Adipose tissue (tissue), 3 donors: Measurements from ENCODE around the gene PDCD1. TPM values are rescaled to one million over a fixed set of nuclear protein-coding genes. Genes with fewer than 3 reads are reported as not detected.
"Not testable (repeated sequence)": the region's sequence is repeated elsewhere in the genome, so short reads cannot be mapped to it uniquely, and the experiment has no call there.

Source experiments
- H3K27ac ChIP-seq: one replicate; pipeline ENCODE4 v1.5.1; 2013; ENCODE audit warnings: low read depth, low read length
- WGBS, 3 donors: extraction: QIAGEN DNeasy Blood & Tissue Kit; methylation state at CpG; one replicate each; pipeline ENCODE4 v1.1.7; 2013; 5-methylcytosine and 5-hydroxymethylcytosine counted together
- polyA plus RNA-seq, 3 donors: library from polyadenylated mRNA; stranded (reverse); fragments of 200-250 nt; gene quantifications; one replicate each; pipeline ENCODE4 v1.2.3, GENCODE V29; 2013
- donor health status: healthy with polysubstance abuse.
- donor health status: Bipolar disorder and iron deficiency.
- donor health status: healthy.

PDCD1 gene
- under 1 TPM; 0.07 to 0.73 (median 0.45) TPM for polyA plus RNA-seq

- no peak within 1 kb of the TSS for H3K27ac ChIP-seq
- WGBS, 3 donors: 59 to 68% (median 65%) methylated on average over 24 to 28 of the region's 28 CpGs
Observed at GRCh38 chr2:241858206-241859016, at the start of gene PDCD1. TSS of gene PDCD1 (minus strand) at chr2:241858894. CDS start at chr2:241858838, 56 bp downstream.

GRCh38 chr2:241907831-241908230 lies 49.1 kb upstream of the PDCD1 start:
- 96% methylated on average over 7 of the region's 7 CpGs for WGBS, 3 donors
- H3K27ac ChIP-seq: not testable (repeated sequence)

- 53 to 92% (median 88%) methylated on average over 18 of the region's 18 CpGs for WGBS, 3 donors
- H3K27ac ChIP-seq: no peak overlapping the region
Observed at GRCh38 chr2:241906826-241907570, 48.3 kb upstream of the PDCD1 start.

- not testable (repeated sequence) for H3K27ac ChIP-seq
- 33 to 96% (median 95%) methylated on average over 5 of the region's 5 CpGs for WGBS, 3 donors
Observed at GRCh38 chr2:241906378-241906770, 47.7 kb upstream of the PDCD1 start.

GRCh38 chr2:241905716-241906377 lies 47.2 kb upstream of the PDCD1 start:
- 68 to 93% (median 91%) methylated on average over 14 of the region's 14 CpGs for WGBS, 3 donors
- no peak overlapping the region for H3K27ac ChIP-seq

GRCh38 chr2:241904791-241905710 lies 46.4 kb upstream of the PDCD1 start:
- 50 to 95% (median 92%) methylated on average over 29 of the region's 29 CpGs for WGBS, 3 donors

GRCh38 chr2:241904011-241904718 lies 45.5 kb upstream of the PDCD1 start:
- no peak overlapping the region for H3K27ac ChIP-seq
- 78 to 91% (median 89%) methylated on average over 19 of the region's 19 CpGs for WGBS, 3 donors

More at GRCh38 chr2:241904791-241905710, 46.4 kb upstream of the PDCD1 start:
- H3K27ac ChIP-seq: no peak overlapping the region

- no peak overlapping the region for H3K27ac ChIP-seq
- WGBS, 3 donors: 82 to 96% (median 95%) methylated on average over 38 to 40 of the region's 40 CpGs
Observed at GRCh38 chr2:241903121-241904010, 44.7 kb upstream of the PDCD1 start.

- no peak overlapping the region for H3K27ac ChIP-seq
- 56 to 84% (median 70%) methylated on average over 34 to 48 of the region's 48 CpGs for WGBS, 3 donors
Observed at GRCh38 chr2:241902357-241902991, 43.8 kb upstream of the PDCD1 start.

- H3K27ac ChIP-seq: no peak overlapping the region
- 53 to 71% (median 66%) methylated on average over 52 to 54 of the region's 54 CpGs for WGBS, 3 donors
Observed at GRCh38 chr2:241901500-241902351, 43.0 kb upstream of the PDCD1 start.

- WGBS, 3 donors: 74 to 92% (median 90%) methylated on average over 21 of the region's 21 CpGs
- H3K27ac ChIP-seq: no peak overlapping the region
Observed at GRCh38 chr2:241901018-241901380, 42.3 kb upstream of the PDCD1 start.

- WGBS, 3 donors: 48 to 85% (median 84%) methylated on average over 32 of the region's 32 CpGs
- no peak overlapping the region for H3K27ac ChIP-seq
Observed at GRCh38 chr2:241900251-241901017, 41.7 kb upstream of the PDCD1 start.

GRCh38 chr2:241898463-241899270 lies 40.0 kb upstream of the PDCD1 start:
- 65 to 83% (median 81%) methylated on average over 27 to 30 of the region's 30 CpGs for WGBS, 3 donors
- no peak overlapping the region for H3K27ac ChIP-seq
